Ovary (tissue), 3 donors: ENCODE data around the gene ADARB2.

Source experiments
- CTCF ChIP-seq, 3 donors: fragments of 450-650 bp in 2 of 3; fragments of 200-600 bp in 1 of 3; IDR thresholded peaks; one replicate each; pipeline versions ENCODE4 v1.5.1 to v1.8.0; 2016 to 2022; ENCODE audit warnings: antibody characterized with exemption in 3 of 3, mild to moderate bottlenecking in 1 of 3
- EP300 ChIP-seq: sonication (generic); formaldehyde crosslinking; IDR thresholded peaks from one replicate; pipeline ENCODE4 v1.6.1; 2017; ENCODE audit warnings: antibody characterized with exemption
- POLR2A ChIP-seq: fragments of 450-650 bp; IDR thresholded peaks from one replicate; pipeline ENCODE4 v1.6.1; 2017; ENCODE audit warnings: antibody characterized with exemption, mild to moderate bottlenecking, moderate library complexity
- donor health status: DM: no; HTN: no; CAD: no.

- TF ChIP-seq POLR2A (no peak), CTCF (IDR thresholded peaks at IDR 0.05) (no peak), EP300 (no peak)
Measured at GRCh38 chr10:1631282-1631681, 106.0 kb downstream of the ADARB2 start.
